Measurements from ENCODE around the gene RAB8B.

GRCh38 chr15:63157891-63158431 lies 31.4 kb upstream of the RAB8B start:
- TF ChIP-seq BACH1 (IDR thresholded peaks at IDR 0.05; ENCODE audit: borderline replicate concordance) (no peak), EP300 (IDR thresholded peaks at IDR 0.05; ENCODE audit: borderline replicate concordance in 1 of 2, control insufficient read depth in 1 of 2, low read depth in 2 of 2, low read length in 2 of 2) (no peak), CTCF (IDR thresholded peaks at IDR 0.05 in 2 of 3, conservative IDR thresholded peaks at IDR 0.05 in 1 of 3; ENCODE audit: control insufficient read depth in 2 of 3, extremely low read depth in 1 of 3, insufficient read depth in 1 of 3, low read depth in 3 of 3, low read length in 3 of 3) (no peak), USF2 (IDR thresholded peaks at IDR 0.05; ENCODE audit: borderline replicate concordance, low read depth, low read length) (no peak), RBBP5 (conservative IDR thresholded peaks at IDR 0.05) (no peak)

All from GM12878 (cell line).